ENCODE measurements around the gene PPP1R15A. TPM values are rescaled to one million over a fixed set of nuclear protein-coding genes. Genes with fewer than 3 reads are reported as not detected.

The PPP1R15A gene
- total RNA-seq, 1 experiment from 2014 or later = 17.0 TPM

DNA sequence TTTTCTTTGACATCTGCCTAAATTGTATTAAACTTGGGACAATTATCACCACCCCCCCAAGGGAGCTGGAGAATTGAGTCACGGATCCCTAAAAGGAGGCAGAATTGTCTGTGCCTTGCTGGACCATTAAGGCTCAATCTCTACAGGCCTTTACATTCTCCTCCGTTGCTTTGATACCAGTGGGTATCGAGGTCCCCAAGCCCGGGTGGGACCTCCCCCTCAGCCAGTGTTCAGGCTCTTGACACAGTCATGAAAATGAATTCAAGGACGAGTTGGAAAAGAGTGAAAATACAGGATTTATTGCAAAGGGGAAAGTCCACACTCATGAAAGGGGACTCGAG is 5.6 kb downstream of the PPP1R15A start (continued):
- TF ChIP-seq, protein P1, sequence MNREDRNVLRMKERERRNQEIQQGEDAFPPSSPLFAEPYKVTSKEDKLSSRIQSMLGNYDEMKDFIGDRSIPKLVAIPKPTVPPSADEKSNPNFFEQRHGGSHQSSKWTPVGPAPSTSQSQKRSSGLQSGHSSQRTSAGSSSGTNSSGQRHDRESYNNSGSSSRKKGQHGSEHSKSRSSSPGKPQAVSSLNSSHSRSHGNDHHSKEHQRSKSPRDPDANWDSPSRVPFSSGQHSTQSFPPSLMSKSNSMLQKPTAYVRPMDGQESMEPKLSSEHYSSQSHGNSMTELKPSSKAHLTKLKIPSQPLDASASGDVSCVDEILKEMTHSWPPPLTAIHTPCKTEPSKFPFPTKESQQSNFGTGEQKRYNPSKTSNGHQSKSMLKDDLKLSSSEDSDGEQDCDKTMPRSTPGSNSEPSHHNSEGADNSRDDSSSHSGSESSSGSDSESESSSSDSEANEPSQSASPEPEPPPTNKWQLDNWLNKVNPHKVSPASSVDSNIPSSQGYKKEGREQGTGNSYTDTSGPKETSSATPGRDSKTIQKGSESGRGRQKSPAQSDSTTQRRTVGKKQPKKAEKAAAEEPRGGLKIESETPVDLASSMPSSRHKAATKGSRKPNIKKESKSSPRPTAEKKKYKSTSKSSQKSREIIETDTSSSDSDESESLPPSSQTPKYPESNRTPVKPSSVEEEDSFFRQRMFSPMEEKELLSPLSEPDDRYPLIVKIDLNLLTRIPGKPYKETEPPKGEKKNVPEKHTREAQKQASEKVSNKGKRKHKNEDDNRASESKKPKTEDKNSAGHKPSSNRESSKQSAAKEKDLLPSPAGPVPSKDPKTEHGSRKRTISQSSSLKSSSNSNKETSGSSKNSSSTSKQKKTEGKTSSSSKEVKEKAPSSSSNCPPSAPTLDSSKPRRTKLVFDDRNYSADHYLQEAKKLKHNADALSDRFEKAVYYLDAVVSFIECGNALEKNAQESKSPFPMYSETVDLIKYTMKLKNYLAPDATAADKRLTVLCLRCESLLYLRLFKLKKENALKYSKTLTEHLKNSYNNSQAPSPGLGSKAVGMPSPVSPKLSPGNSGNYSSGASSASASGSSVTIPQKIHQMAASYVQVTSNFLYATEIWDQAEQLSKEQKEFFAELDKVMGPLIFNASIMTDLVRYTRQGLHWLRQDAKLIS (CRISPR knock-in tag; IDR thresholded peaks at IDR 0.05; ENCODE audit: borderline replicate concordance) = no peak
- no peak for TF ChIP-seq HMGA2 (CRISPR knock-in tag; IDR thresholded peaks at IDR 0.05)
- TF ChIP-seq SMAD3 (CRISPR knock-in tag; IDR thresholded peaks at IDR 0.05; ENCODE audit: borderline replicate concordance) = no peak

DNA sequence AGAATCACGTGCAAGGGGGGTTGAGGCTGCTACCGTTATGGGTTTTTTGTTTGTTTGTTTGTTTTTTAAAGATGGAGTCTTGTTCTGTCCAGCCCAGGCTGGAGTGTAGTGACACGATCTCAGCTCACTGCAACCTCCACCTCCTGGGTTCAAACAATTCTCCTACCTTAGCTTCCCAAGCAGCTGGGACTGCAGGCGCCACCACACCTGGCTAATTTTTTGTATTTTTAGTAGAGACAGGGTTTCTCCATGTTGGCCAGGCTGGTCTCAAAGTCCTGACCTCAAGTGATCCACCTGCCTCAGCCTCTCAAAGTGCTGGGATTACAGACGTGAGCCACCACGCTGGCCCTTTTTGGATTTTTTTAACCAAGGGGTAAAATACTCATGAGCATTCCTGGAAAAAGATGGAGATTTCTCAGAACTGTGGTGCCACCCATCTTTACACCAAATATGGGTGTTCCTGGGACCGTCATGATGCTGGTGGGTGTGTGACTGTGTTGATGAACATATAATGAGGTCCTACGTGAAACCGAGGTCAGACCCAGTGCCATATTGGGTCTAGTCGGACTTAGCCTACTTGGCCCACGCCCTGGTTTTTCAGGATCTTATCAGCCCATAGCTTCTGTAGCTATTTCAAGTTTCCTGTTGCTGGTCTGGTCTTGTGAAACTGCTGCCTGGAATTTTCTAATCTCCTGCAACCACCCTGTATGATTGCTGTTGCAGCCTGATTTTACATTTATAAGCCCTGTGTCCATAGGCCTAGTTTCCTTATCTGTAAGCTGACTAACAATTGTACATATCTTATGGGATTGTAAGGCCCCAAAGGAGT is 6.2 kb downstream of the PPP1R15A start:
- ATAC-seq (no peak), DNase-seq (ENCODE audit: low spot score) (no peak)
- TF ChIP-seq ELF4 (CRISPR knock-in tag; IDR thresholded peaks at IDR 0.05; ENCODE audit: low read depth) (no peak), CBFB (CRISPR knock-in tag; IDR thresholded peaks at IDR 0.05; ENCODE audit: low read depth) (no peak), SMAD4 (CRISPR knock-in tag; IDR thresholded peaks at IDR 0.05) (no peak), CREB1 (CRISPR knock-in tag; IDR thresholded peaks at IDR 0.05) (no peak), KAT7 (CRISPR knock-in tag; IDR thresholded peaks at IDR 0.05; ENCODE audit: borderline replicate concordance) (no peak), CREM (CRISPR knock-in tag; IDR thresholded peaks at IDR 0.05) (no peak), SP1 (CRISPR knock-in tag; conservative IDR thresholded peaks at IDR 0.05) (no peak), RORB (CRISPR knock-in tag; IDR thresholded peaks at IDR 0.05) (no peak)
- TF ChIP-seq, protein P2, sequence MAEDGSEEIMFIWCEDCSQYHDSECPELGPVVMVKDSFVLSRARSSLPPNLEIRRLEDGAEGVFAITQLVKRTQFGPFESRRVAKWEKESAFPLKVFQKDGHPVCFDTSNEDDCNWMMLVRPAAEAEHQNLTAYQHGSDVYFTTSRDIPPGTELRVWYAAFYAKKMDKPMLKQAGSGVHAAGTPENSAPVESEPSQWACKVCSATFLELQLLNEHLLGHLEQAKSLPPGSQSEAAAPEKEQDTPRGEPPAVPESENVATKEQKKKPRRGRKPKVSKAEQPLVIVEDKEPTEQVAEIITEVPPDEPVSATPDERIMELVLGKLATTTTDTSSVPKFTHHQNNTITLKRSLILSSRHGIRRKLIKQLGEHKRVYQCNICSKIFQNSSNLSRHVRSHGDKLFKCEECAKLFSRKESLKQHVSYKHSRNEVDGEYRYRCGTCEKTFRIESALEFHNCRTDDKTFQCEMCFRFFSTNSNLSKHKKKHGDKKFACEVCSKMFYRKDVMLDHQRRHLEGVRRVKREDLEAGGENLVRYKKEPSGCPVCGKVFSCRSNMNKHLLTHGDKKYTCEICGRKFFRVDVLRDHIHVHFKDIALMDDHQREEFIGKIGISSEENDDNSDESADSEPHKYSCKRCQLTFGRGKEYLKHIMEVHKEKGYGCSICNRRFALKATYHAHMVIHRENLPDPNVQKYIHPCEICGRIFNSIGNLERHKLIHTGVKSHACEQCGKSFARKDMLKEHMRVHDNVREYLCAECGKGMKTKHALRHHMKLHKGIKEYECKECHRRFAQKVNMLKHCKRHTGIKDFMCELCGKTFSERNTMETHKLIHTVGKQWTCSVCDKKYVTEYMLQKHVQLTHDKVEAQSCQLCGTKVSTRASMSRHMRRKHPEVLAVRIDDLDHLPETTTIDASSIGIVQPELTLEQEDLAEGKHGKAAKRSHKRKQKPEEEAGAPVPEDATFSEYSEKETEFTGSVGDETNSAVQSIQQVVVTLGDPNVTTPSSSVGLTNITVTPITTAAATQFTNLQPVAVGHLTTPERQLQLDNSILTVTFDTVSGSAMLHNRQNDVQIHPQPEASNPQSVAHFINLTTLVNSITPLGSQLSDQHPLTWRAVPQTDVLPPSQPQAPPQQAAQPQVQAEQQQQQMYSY (CRISPR knock-in tag; IDR thresholded peaks at IDR 0.05) = no peak
- TF ChIP-seq, protein P3, sequence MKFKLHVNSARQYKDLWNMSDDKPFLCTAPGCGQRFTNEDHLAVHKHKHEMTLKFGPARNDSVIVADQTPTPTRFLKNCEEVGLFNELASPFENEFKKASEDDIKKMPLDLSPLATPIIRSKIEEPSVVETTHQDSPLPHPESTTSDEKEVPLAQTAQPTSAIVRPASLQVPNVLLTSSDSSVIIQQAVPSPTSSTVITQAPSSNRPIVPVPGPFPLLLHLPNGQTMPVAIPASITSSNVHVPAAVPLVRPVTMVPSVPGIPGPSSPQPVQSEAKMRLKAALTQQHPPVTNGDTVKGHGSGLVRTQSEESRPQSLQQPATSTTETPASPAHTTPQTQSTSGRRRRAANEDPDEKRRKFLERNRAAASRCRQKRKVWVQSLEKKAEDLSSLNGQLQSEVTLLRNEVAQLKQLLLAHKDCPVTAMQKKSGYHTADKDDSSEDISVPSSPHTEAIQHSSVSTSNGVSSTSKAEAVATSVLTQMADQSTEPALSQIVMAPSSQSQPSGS (CRISPR knock-in tag; IDR thresholded peaks at IDR 0.05; ENCODE audit: borderline replicate concordance, low read depth) = no peak
- TF ChIP-seq, protein P4, sequence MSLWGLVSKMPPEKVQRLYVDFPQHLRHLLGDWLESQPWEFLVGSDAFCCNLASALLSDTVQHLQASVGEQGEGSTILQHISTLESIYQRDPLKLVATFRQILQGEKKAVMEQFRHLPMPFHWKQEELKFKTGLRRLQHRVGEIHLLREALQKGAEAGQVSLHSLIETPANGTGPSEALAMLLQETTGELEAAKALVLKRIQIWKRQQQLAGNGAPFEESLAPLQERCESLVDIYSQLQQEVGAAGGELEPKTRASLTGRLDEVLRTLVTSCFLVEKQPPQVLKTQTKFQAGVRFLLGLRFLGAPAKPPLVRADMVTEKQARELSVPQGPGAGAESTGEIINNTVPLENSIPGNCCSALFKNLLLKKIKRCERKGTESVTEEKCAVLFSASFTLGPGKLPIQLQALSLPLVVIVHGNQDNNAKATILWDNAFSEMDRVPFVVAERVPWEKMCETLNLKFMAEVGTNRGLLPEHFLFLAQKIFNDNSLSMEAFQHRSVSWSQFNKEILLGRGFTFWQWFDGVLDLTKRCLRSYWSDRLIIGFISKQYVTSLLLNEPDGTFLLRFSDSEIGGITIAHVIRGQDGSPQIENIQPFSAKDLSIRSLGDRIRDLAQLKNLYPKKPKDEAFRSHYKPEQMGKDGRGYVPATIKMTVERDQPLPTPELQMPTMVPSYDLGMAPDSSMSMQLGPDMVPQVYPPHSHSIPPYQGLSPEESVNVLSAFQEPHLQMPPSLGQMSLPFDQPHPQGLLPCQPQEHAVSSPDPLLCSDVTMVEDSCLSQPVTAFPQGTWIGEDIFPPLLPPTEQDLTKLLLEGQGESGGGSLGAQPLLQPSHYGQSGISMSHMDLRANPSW (CRISPR knock-in tag; conservative IDR thresholded peaks at IDR 0.05; ENCODE audit: low read depth) = no peak
- Mint-ChIP-seq H3K4me3 (no peak overlapping the region), H3K27ac (peak overlapping the region; percentile 36; the same call in 1 of the 2 replicates), H3K36me3 (peaks cover 20% of the 10 kb centered on the region), H3K27me3 (ENCODE audit: low read depth) (no peaks in the 10 kb centered on the region), H3K9me3 (no peaks in the 10 kb centered on the region), H3K4me1 (peaks cover 25% of the 10 kb centered on the region)
- ChIA-PET CTCF (interaction anchor here (1.0 kb wide), 1 partner anchor 22 kb away, joined by 3 read pairs; the partner anchor contains the start of gene NUCB1), POLR2A (interaction anchor here (0.7 to 1.6 kb wide), 2 partner anchors 22 to 86 kb away, joined by 3 to 5 read pairs; partner anchors contain the start of gene NUCB1)
